ENCODE results near the gene GPA33.
"Not testable (repeated sequence)": the region's sequence is repeated elsewhere in the genome, so short reads cannot be mapped to it uniquely, and the experiment has no call there.

DNA sequence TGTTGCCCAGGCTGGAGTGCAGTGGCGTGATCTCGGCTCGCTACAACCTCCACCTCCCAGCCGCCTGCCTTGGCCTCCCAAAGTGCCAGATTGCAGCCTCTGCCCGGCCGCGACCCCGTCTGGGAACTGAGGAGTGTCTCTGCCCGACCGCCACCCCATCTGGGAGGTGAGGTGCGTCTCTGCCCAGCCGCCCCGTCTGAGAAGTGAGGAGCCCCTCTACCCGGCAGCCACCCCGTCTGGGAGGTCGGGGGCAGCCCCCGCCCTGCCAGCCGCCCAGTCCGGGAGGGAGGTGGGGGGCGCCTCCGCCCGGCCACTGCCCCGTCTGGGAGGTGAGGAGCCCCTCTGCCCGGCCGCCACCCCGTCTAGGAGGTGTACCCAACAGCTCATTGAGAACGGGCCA is 60.6 kb downstream of the GPA33 start:
- not testable (repeated sequence) for TF ChIP-seq POLR2A, CTCF (IDR thresholded peaks at IDR 0.05)
